Upper lobe of right lung (tissue), 1 donor: Measurements from ENCODE around the gene CCR3. TPM values are rescaled to one million over a fixed set of nuclear protein-coding genes. Genes with fewer than 3 reads are reported as not detected.

Source experiments
- ATAC-seq: fragments of 200-7000 bp; cut with Tn5 transposase; one replicate; pipeline ENCODE4 v1.9.1; 2020; ENCODE audit warnings: mild to moderate bottlenecking, moderate library complexity
- DNase-seq: peaks from one replicate; pipeline ENCODE4 v3.0.0-alpha.2; 2020
- H3K27ac ChIP-seq: fragments of 200-600 bp; one replicate; pipeline ENCODE4 v1.8.0; 2022
- H3K27me3 ChIP-seq: fragments of 200-600 bp; one replicate; pipeline ENCODE4 v1.8.0; 2022; ENCODE audit warnings: mild to moderate bottlenecking
- H3K36me3 ChIP-seq: fragments of 200-600 bp; one replicate; pipeline ENCODE4 v1.8.0; 2022
- H3K4me1 ChIP-seq: fragments of 200-600 bp; one replicate; pipeline ENCODE4 v1.8.0; 2022
- H3K4me3 ChIP-seq: fragments of 200-600 bp; one replicate; pipeline ENCODE4 v1.8.0; 2022; ENCODE audit warnings: mild to moderate bottlenecking
- H3K9me3 ChIP-seq: fragments of 200-600 bp; one replicate; pipeline ENCODE4 v1.8.0; 2022
- CTCF ChIP-seq: fragments of 200-600 bp; IDR thresholded peaks from one replicate; pipeline ENCODE4 v1.8.0; 2022; ENCODE audit warnings: antibody characterized with exemption
- intact Hi-C: fragments of 100-400 bp; cut with DNase I; formaldehyde crosslinking; loops from one replicate; pipeline ENCODE4 v1.11.0; 2022
- total RNA-seq: library from RNA; stranded (reverse); fragmentation: NEBNext Ultra II Directional; extraction: Animal tissue kit (Norgen Biotek cat#: 25700); gene quantifications from one replicate; pipeline ENCODE4 v1.2.1, GENCODE V29; 2021
- donor health status: DM: no; HTN: yes; CAD: no; lungs with severe emphysema.

CCR3 gene
- total RNA-seq, 1 donor from 2014 or later = 0.43 TPM

- ATAC-seq = no peak
- H3K27ac ChIP-seq = no peak overlapping the region
- no peaks in the 10 kb centered on the region for H3K9me3 ChIP-seq
- H3K27me3 ChIP-seq = no peaks in the 10 kb centered on the region
- no peak for TF ChIP-seq CTCF
- intact Hi-C loops = no loop called here
- DNase-seq = no peak
- H3K36me3 ChIP-seq = no peaks in the 10 kb centered on the region
- peaks cover 6% of the 10 kb centered on the region for H3K4me1 ChIP-seq
- H3K4me3 ChIP-seq = no peak overlapping the region
These were observed 44.8 kb downstream of the CCR3 start for GRCh38 chr3:46286947-46287565.

- no peaks in the 10 kb centered on the region for H3K9me3 ChIP-seq
- intact Hi-C loops = no loop called here
- no peaks in the 10 kb centered on the region for H3K27me3 ChIP-seq
- ATAC-seq (no peak), DNase-seq (no peak)
- no peak for TF ChIP-seq CTCF
- H3K4me1 ChIP-seq = no peaks in the 10 kb centered on the region
- no peak overlapping the region for H3K27ac ChIP-seq
- H3K4me3 ChIP-seq = no peak overlapping the region
- no peaks in the 10 kb centered on the region for H3K36me3 ChIP-seq
These were observed 47.3 kb downstream of the CCR3 start for GRCh38 chr3:46289551-46289950.

GRCh38 chr3:46289966-46290365 is 47.7 kb downstream of the CCR3 start:
- ATAC-seq (peak; percentile 77), DNase-seq (no peak)
- H3K27me3 ChIP-seq = no peaks in the 10 kb centered on the region
- intact Hi-C loops = no loop called here
- H3K36me3 ChIP-seq = no peaks in the 10 kb centered on the region
- H3K27ac ChIP-seq = no peak overlapping the region
- H3K9me3 ChIP-seq = no peaks in the 10 kb centered on the region
- TF ChIP-seq CTCF = no peak
- H3K4me1 ChIP-seq = no peaks in the 10 kb centered on the region
- H3K4me3 ChIP-seq = no peak overlapping the region

GRCh38 chr3:46291046-46291445 is 48.8 kb downstream of the CCR3 start:
- no peak overlapping the region for H3K27ac ChIP-seq
- ATAC-seq (no peak), DNase-seq (no peak)
- H3K36me3 ChIP-seq = no peaks in the 10 kb centered on the region
- intact Hi-C loops = no loop called here
- H3K4me3 ChIP-seq = no peak overlapping the region
- no peaks in the 10 kb centered on the region for H3K9me3 ChIP-seq
- TF ChIP-seq CTCF = no peak
- H3K4me1 ChIP-seq = no peaks in the 10 kb centered on the region
- no peaks in the 10 kb centered on the region for H3K27me3 ChIP-seq

GRCh38 chr3:46293035-46293724 is 50.9 kb downstream of the CCR3 start:
- no peak for ATAC-seq
- intact Hi-C loops = no loop called here
- Histone ChIP-seq H3K9me3 (no peaks in the 10 kb centered on the region), H3K27me3 (no peaks in the 10 kb centered on the region), H3K36me3 (no peaks in the 10 kb centered on the region), H3K4me3 (no peak overlapping the region), H3K27ac (no peak overlapping the region), H3K4me1 (peaks cover 7% of the 10 kb centered on the region)
- no peak for TF ChIP-seq CTCF
- no peak for DNase-seq
